SKM-1 treated with dmso at 0.1 percent for 144 hours (cell line): ENCODE results near the gene HERPUD1.
"Not testable (repeated sequence)": the region's sequence is repeated elsewhere in the genome, so short reads cannot be mapped to it uniquely, and the experiment has no call there.

ENCODE experiments used
- DNase-seq: peaks from one replicate; lab custom pipeline; 2025; ENCODE audit not compliant: unreplicated experiment; lab: John Stamatoyannopoulos, UW

The HERPUD1 gene

DNA sequence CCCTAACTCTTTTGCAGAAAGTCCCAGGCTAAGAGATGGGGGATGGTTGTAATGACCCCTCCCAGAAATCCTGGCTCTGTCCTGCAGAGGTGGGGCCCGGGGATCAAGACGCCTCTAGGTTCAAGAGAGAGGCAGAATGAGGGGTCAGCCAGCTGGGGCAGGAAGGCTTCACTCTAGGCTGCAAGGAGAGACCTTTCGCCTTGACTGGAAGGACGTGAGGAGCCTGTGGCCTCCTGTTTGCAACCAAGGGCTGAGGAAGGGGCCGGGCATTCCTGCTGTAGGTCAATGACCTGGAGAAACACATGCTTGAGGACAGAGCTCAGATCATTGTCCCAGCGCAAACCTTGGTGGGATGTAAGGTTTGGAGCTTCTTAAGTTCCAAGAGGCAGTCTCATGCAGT is 21.1 kb downstream of the HERPUD1 start:
- DNase-seq = no peak

DNA sequence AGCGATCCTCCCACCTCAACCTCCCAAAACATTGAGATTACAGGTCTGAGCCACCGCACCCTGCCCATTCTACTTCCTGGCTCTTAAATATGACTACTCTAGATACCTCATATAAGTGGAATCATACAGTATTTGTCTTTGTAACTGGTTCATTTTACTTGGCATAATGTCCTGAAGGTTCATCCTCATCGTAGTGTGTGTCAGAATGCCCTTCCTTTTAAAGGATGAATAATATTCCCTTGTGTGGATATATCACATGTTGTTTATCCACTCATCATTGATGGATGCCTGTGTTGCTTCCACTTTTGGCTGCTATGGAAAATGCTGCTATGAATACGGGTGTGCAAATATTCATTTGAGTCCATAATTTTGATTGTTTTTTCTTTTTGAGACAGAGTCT is 24.1 kb downstream of the HERPUD1 start:
- no peak for DNase-seq

DNA sequence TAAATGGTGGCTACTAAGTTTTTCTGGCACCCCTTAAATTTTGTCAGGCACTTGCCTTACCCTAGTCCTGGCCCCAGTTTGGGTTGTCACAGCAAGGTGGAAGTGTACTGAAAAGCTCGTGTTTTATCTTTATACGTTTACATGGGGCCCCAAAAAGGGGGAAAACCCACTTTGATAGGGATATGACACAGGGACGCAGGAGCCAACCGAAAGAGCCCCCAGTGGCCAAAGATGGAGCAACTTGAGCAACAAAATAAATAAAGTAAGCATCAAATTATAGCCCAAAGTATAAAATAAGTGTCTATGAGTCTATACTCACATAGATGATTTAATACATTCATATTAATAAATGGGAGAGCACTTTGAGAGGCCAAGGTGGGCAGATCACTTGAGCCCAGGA is 24.8 kb downstream of the HERPUD1 start:
- no peak for DNase-seq

DNA sequence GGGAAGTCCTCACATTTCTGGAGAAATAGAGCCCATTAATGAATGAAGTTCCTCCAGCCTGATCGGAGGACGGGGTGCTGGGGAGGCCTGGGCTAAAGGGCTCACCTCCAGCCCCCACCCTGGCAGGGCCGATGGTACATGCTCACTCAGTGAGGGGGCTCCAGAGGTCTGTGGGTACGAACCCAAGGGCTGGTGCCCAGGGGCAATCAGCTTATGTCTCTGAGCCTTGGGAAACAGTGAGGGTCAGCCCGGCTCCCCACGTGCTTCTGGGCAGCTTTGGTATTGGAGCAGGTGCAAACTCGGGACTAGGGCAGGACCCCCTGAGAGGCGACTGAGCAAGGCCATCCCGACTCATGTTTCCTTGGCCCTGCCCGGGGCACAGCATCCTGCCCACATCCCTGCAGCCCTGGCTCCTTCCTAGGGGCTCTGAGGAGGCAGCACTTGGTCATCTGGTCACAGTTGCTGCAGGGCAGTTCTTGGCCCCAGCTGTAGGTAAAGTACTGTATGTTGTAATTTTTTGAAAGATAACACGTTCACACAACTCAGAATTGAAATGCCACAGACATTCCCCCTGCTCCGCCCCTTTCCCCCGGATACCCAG is 28.8 kb downstream of the HERPUD1 start:
- no peak for DNase-seq

DNA sequence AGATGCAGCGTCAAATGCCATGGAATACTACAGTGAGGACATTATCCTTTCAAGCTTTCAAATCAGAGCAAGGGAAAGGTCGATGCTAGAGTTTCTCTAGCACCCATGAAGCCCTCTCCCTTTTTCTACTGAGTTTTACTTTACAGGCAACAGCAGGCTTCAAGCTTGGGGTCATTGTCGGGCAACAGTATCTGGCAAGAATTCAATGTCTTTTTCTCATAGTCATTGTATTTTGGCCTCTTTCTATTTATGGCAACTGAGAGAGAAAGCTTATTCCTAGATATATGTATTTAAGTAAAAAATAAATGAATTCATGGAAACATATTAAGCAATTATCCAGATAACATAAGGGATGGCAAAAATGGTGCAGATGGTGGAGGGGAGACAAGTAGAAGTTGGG is 29.4 kb downstream of the HERPUD1 start:
- DNase-seq = no peak

DNA sequence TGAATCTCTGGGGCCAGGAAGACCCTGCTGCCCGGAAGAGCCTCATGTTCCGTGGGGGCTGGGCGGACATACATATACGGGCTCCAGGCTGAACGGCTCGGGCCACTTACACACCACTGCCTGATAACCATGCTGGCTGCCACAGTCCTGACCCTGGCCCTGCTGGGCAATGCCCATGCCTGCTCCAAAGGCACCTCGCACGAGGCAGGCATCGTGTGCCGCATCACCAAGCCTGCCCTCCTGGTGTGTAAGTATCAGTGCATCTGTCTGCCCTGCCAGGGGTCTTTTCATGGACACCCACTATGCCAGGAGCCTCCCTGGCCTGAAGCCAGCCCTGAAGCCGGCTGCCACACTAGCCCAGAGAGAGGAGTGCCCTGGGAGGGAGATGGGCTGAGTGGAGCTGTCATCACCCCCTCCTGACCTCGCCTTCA is 29.9 kb downstream of the HERPUD1 start, which contains the start of gene CETP:
Gene CETP, plus strand, starts transcription at position 100 of the 431 bp plus-strand sequence. Its CDS starts 30 bp downstream, at position 130.
- no peak for DNase-seq

DNA sequence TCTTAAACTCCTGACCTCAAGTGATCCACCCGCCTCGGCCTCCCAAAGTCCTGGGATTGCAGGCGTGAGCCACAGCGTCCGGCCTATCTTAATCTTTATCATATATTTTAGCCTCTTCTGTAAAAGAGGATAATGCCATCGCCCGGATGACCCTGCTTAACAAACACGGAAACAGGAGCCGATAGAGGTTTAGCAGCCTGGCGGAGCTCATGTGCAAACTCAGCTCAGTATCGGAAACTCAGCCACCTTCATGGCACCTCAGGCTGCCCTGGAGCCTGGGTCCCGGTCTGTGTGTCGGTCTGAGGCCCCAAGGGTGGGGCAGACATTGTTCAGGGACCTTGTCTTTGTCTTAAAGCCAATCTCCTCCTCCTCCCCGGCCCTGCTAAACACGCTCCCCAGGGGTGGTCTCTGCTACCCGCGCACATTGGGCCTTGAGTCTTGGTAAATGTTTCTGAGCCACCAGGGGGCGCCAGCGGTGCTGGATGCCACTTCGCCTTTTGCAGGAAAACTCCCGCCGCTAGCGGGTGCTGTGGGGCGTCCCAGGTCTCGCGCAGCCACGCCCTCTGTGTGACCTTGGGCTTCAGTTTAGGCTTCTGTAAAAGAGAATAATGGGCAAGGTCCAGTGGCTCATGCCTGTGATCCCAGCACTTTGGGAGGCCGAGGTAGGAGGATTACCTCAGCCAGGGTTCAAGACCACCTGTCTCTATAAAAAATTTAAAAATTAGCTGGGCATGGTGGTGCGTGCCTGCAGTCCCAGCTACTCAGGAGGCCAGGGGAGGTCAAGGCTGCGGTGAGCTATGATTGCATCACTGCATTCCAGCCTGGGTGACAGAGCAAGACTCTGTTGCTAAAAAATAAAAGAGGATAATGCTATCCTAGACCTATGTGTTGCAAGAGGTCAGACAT is 32.6 kb downstream of the HERPUD1 start:
- DNase-seq = peak; percentile 79

DNA sequence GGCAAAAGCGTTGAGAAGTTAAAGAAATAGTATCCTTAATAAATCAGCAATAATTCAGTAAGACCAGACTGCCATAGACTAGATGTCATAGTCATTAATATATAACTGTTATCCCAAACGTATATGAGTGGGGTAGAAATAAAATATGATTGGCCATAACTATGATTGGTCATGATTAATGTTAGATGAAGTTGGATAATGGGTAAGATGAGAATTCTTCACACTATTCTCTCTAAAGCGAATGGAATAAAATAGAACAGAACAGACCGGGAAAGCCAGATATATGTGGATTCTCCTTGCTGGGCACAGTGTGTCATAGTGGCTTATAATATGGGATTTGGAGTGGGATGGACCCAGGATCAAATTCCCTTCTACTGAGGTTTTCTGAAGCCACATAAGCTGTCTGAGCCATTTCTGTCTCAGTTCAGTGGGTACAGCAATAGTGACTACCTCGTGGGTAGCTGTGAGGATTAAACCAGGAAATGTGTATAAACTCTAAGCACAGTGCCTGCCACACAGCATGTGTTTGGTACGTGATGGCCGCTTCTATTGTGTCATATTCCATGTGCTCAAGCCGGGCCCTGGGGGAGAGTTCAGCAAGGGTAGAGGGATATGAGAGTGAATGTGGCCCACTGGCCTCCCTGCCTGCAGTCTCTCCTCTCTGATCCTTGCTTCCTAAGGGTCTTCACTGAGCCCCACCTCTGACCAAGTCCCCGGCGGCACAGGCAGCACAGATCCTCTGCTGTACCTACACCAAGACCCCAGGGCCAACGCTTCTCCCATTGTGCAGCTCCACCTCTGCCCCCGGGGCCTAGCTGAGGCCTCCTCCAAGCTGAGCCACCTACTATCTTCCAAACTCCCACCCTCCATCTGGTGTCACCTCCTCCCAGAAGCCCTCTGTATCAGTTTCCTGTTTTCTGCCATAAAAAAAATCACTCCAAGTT is 33.5 kb downstream of the HERPUD1 start:
- DNase-seq = peak; percentile 31

DNA sequence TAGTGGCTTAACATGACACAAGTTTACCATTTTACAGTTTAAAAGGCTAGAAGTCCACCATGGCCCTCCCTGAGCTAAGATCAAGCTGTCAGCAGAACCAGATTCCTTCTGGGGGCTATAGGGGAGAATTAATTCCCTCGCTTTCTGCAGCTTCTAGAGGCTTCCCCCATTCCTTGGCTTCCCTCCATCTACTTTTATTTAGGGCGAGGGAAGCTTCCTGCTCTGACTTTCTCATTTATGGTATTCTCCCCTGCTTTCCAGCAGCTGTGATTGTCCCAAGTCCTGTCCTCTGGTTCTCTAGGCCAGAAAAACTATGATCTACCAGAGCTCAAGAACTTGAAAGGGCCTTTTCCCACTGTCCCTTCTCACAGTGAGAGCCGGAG is 34.1 kb downstream of the HERPUD1 start:
- DNase-seq = no peak

DNA sequence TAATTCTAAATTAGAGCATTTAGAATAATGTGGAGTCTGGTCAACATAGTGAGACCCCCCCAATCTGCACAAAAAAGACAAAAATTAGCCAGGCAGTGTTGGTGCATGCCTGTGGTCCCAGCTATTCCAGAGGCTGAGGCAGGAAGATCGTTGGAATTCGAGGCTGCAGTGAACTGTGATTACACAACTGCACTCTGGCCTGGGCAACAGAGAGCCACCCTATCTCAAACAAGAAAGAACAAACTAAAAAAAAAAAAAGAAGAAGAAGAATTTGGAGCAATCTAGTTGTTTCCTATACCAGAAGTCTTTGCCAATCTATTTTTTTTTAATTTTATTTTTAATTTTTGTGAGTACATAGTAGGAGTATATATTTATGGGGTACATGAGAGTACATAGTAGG is 35.8 kb downstream of the HERPUD1 start:
- peak; percentile 29 for DNase-seq

DNA sequence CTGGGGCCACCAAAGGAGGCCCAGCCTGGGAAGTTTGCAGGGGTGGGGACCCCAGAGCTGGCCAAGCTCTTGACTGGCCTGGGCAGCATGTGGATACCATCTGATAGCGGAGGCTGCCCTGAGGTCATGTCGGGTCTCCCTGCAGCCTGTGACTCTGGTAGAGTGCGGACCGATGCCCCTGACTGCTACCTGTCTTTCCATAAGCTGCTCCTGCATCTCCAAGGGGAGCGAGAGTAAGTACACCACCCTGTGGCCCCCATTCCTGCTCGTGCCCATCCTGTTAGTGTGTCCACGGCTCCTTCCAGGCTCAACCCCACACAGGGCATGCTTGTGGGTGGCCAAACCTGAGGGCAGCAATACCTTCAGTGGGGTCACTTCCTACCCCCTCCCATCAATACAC is 37.8 kb downstream of the HERPUD1 start:
- DNase-seq = no peak

DNA sequence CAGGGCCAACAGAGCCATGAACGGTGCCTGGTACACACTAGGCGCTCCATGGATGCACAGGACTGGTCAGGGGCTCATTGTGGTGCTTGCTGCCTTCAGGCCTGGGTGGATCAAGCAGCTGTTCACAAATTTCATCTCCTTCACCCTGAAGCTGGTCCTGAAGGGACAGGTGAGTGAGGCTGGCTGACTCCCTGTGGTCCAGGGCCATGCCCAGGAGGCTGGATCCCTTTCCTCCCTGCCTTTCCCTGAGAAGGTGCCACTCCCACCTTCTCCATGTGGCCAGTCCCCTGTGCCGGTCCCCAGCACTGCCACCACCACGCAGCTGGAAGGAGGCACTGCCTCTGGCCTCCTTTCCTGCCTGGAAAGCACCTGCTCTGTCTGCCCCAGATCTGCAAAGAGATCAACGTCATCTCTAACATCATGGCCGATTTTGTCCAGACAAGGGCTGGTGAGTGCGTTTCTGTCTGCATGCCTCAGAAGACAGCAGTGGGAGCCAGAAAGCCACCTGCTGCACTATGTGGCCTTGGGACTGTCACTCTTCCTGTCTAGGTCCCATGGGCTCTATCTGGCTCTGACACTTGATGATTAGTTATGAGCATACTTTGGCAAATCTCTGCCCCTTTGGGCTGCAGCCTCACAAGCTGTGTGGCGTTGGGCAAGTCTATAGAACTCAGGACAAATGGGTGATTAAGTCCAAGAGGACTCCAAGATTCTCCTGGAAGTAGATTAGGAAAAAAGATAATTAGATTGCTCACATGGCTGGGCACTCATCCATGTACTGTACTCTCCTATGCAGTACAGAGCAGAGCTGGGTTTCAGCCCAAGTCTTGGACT is 39.2 kb downstream of the HERPUD1 start:
- DNase-seq = no peak

DNA sequence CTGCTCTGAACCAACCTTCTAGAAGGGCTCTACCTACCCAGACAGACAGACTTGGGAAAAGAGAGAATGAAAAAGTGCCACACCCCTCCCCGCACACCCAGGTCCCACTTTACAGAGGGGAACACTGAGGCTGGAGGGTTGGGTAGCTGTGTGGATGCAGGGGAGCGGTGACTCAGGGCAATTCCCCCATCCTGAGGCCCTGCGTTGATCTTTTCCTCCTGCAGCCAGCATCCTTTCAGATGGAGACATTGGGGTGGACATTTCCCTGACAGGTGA is 39.8 kb downstream of the HERPUD1 start:
- no peak for DNase-seq

DNA sequence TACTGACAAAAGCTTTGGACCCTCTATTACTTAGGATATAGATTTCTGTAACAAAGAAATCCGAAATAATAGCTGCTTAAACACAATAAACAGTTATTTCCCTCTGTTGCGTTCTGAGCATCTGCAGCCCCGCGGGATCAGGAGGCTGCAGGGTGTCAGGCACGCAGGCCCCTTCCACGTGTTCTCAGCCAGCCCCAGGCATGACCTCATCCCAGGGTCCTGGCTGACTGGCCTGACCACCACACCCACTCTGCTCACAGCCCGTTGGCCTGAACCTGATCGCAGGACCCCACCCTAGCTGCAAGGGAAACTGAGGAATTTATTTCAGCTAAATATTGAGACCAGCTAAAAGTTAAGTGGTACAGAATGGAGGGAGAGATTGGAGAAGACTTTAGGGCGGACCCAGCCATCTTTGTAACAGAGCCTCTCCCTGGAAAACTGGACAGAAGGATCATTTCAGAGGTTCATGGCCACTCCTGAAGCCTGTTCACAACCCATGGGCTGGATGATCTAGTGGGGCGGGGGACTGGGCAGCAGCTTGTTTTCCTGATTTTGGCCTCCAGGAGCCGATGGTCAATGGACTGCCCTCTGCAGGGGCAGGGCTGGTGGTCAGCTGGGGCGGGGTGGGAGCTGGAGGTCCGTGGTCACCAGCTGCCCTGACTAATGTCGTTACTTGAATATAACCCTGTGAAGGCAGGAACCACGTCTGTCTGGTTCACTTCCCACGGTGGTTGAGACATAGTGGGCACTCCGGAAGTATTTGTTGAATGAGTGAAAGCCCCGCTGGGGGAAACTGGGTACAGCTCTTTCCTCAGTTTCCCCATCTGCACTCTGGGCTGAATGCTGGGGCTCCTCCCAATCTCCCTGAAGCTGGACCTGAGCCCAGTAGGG is 40.7 kb downstream of the HERPUD1 start:
- DNase-seq = no peak

DNA sequence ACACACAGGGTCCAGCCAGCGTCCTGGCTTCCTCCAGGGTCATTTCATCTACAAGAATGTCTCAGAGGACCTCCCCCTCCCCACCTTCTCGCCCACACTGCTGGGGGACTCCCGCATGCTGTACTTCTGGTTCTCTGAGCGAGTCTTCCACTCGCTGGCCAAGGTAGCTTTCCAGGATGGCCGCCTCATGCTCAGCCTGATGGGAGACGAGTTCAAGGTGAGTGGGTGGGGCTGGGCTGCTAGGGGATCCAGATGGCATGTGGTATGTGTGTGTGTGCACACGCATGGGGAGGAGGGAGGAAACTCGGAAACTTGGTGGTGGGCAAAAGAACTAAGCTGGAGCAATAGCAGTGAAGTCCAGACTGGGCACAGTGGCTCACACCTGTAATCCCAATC is 41.4 kb downstream of the HERPUD1 start:
- no peak for DNase-seq

DNA sequence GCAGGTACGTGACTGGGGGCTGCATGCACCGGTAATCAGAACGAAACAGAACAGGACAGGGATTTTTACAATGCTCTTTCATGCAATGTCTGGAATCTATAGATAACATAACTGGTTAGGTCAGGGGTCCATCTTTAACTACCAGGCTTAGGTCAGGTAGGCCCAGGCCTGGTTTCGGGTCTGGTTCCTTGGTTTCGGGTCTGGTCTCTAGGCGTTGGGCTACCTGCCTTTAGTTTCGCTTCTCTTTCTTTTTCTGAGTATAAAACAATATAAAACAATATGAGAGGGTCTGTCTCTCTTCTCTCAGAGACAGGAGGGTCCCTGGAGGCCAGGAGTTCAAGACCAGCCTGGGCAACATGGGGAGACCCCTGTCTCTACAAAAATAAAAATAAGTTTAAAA is 42.0 kb downstream of the HERPUD1 start:
- not testable (repeated sequence) for DNase-seq

DNA sequence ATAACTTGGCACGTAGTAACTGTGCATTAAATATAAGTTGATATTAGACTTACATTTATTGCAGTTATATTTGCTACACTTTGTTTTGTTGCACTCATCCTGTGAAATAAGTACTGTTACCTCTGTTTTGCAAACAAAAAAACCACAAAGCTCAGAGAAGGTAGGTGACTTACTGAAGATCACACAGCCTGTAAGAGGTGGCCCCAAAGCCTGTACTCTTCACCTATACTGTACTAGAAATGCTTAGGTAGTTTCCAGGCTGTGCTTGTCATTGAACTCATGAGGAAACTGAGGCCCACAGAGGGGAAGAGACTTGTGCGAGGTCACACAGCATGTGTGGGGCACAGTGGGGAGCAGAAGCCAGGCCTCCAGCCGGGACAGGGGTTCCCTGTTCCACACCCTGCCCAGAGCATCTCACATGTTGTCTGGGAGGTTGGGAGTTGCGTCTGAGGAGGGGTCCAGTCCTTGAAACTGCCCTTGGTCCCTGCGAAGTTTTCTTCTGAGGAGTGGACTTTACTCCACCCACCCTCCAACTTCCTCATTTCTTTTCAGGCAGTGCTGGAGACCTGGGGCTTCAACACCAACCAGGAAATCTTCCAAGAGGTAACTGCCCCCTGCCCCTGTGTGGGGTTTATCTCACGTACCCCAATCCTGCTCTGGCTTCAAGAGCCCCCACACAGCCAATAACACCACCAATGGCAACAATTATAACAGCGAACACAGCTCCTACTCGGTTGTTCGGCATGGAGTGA is 42.8 kb downstream of the HERPUD1 start:
- DNase-seq = peak; percentile 61

DNA sequence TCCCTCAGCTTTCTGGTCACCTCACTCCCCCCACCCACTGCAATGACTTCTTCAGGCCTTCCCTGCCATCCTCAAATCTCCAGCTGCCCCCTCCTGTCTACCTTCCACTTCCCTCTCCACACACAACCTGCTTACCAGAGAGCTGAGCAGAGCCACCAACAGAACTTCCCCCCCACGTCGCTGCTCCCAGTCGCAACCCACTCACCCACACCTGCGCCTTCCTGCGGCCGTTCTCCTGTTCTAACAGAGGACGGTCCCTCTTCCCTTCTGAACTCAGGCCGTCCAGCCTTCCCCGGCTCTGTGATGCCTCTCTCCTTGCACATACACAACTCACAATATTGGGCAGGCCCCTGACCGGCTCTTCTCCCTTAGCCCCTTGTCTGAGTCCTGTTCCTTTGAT is 43.8 kb downstream of the HERPUD1 start:
- no peak for DNase-seq

DNA sequence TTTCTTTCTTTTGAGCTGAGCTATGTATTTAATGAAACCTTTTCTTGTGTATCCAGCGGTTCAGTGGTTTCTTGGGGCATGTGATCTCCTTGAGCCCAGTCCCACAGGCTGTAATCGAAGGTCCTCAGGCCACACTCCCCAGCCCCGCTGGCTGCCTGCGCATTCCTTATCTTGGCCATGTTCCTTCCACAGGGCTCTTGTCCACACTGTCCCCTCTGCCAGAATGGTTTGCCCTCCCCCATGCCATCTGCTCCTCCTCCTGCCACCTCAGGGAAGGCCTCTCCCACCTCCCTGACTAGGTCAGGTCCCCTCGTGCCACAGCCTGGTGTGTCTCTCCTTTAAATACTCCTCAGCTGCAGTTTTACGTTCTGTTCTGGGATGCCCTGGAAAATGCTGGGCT is 45.3 kb downstream of the HERPUD1 start:
- no peak for DNase-seq
